ENCODE measurements around the gene SEC23A.
A peak's percentile ranks its signal among the peaks of the same experiment; 100 is the strongest.

Gene SEC23A

GRCh38 chr14:38993981-38994380 is 109.1 kb downstream of the SEC23A start:
- no peaks in the 10 kb centered on the region for H3K36me3 Mint-ChIP-seq
- no peaks in the 10 kb centered on the region for H3K27me3 Mint-ChIP-seq
- H3K9me3 Mint-ChIP-seq = peaks cover 2% of the 10 kb centered on the region
- H3K27ac Mint-ChIP-seq = no peak overlapping the region
- no peak for ATAC-seq
- no peak overlapping the region for H3K4me3 Mint-ChIP-seq
- H3K4me1 Mint-ChIP-seq = peaks cover 14% of the 10 kb centered on the region

GRCh38 chr14:38992067-38992844 is 110.8 kb downstream of the SEC23A start:
- Mint-ChIP-seq H3K4me1 (peaks cover 19% of the 10 kb centered on the region), H3K27me3 (no peaks in the 10 kb centered on the region), H3K9me3 (peaks cover 2% of the 10 kb centered on the region), H3K27ac (no peak overlapping the region), H3K36me3 (no peaks in the 10 kb centered on the region), H3K4me3 (no peak overlapping the region)
- no peak for ATAC-seq

GRCh38 chr14:38991299-38991698 is 111.7 kb downstream of the SEC23A start:
- ATAC-seq = no peak
- Mint-ChIP-seq H3K4me3 (no peak overlapping the region), H3K4me1 (peaks cover 19% of the 10 kb centered on the region), H3K27me3 (no peaks in the 10 kb centered on the region), H3K27ac (no peak overlapping the region), H3K36me3 (no peaks in the 10 kb centered on the region), H3K9me3 (peaks cover 2% of the 10 kb centered on the region)

GRCh38 chr14:38989922-38990546 is 113.0 kb downstream of the SEC23A start:
- Mint-ChIP-seq H3K36me3 (no peaks in the 10 kb centered on the region), H3K4me3 (no peak overlapping the region), H3K27me3 (no peaks in the 10 kb centered on the region), H3K4me1 (peaks cover 19% of the 10 kb centered on the region), H3K9me3 (peaks cover 2% of the 10 kb centered on the region), H3K27ac (peak overlapping the region; percentile 34)
- ATAC-seq = no peak

GRCh38 chr14:38987781-38988180 is 115.3 kb downstream of the SEC23A start:
- no peak overlapping the region for H3K4me3 Mint-ChIP-seq
- H3K36me3 Mint-ChIP-seq = no peaks in the 10 kb centered on the region
- ATAC-seq = no peak
- H3K4me1 Mint-ChIP-seq = peaks cover 19% of the 10 kb centered on the region
- no peak overlapping the region for H3K27ac Mint-ChIP-seq
- no peaks in the 10 kb centered on the region for H3K27me3 Mint-ChIP-seq
- peaks cover 2% of the 10 kb centered on the region for H3K9me3 Mint-ChIP-seq

DNA sequence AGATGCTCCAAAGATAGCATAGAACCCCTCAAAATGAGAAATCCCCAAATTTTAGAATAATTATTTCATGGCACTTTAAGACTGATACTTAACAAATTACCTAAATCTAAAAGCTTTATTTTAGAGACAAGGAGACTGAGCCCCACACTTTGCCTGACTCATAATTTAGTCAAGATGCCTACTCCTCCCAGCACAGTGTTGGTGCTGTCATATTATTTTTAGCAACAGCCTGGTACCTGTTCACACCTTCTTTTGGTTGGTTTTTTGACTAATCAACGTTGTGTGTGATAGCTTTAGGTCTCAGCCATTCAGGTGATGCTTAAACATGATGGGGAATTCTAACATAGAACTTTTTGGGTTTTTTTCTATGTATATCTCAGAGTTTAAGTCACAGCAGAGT is 120.2 kb downstream of the SEC23A start:
- Mint-ChIP-seq H3K27ac (no peak overlapping the region), H3K9me3 (peaks cover 10% of the 10 kb centered on the region), H3K36me3 (no peaks in the 10 kb centered on the region), H3K4me3 (no peak overlapping the region), H3K27me3 (peaks cover 44% of the 10 kb centered on the region), H3K4me1 (no peaks in the 10 kb centered on the region)
- ATAC-seq = no peak

GRCh38 chr14:38982278-38982677 is 120.8 kb downstream of the SEC23A start:
- H3K4me1 Mint-ChIP-seq = no peaks in the 10 kb centered on the region
- H3K27ac Mint-ChIP-seq = no peak overlapping the region

More at GRCh38 chr14:38982278-38982677, 120.8 kb downstream of the SEC23A start:
- ATAC-seq = no peak
- Mint-ChIP-seq H3K9me3 (peaks cover 11% of the 10 kb centered on the region), H3K27me3 (peaks cover 46% of the 10 kb centered on the region), H3K4me3 (no peak overlapping the region), H3K36me3 (no peaks in the 10 kb centered on the region)

Measured in stimulated activated memory B cell treated with anti-CD40 and anti-IgM and Interleukin-4, amounts not matched to agents 10 μg/mL and 1 μg/mL and 100 μg/mL, for 72 hours (primary cell).